ENCODE measurements around the gene PRRG4. TPM values are rescaled to one million over a fixed set of nuclear protein-coding genes. Genes with fewer than 3 reads are reported as not detected.
"Not testable (repeated sequence)": the region's sequence is repeated elsewhere in the genome, so short reads cannot be mapped to it uniquely, and the experiment has no call there.

The PRRG4 gene
- total RNA-seq, 1 donor from 2014 or later = not detected

DNA sequence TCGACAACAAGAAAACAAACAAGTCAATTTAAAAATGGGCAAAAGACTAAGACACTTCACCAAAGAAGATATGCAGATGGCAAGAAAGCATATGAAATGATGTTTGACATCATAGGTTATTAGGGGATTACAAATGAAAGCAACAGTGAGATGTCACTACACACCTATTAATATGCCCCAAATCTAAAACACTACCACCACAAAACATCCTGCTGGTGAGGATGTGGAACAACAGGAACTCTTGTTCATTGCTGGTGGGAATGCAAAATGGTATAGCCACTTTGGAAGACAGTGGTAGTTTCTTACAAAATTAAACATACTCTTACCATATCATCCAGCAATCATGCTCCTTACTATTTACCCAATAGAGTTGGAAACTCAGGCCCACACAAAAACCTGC, 29.0 kb downstream of the PRRG4 start:
- Mint-ChIP-seq H3K9me3 (ENCODE audit: unreplicated experiment) (no peaks in the 10 kb centered on the region), H3K27ac (ENCODE audit: unreplicated experiment) (no peak overlapping the region), H3K27me3 (ENCODE audit: unreplicated experiment) (no peaks in the 10 kb centered on the region), H3K4me1 (ENCODE audit: unreplicated experiment) (no peaks in the 10 kb centered on the region), H3K36me3 (ENCODE audit: low read depth, unreplicated experiment) (no peaks in the 10 kb centered on the region), H3K4me3 (ENCODE audit: unreplicated experiment) (no peak overlapping the region)
- TF ChIP-seq, protein P1, sequence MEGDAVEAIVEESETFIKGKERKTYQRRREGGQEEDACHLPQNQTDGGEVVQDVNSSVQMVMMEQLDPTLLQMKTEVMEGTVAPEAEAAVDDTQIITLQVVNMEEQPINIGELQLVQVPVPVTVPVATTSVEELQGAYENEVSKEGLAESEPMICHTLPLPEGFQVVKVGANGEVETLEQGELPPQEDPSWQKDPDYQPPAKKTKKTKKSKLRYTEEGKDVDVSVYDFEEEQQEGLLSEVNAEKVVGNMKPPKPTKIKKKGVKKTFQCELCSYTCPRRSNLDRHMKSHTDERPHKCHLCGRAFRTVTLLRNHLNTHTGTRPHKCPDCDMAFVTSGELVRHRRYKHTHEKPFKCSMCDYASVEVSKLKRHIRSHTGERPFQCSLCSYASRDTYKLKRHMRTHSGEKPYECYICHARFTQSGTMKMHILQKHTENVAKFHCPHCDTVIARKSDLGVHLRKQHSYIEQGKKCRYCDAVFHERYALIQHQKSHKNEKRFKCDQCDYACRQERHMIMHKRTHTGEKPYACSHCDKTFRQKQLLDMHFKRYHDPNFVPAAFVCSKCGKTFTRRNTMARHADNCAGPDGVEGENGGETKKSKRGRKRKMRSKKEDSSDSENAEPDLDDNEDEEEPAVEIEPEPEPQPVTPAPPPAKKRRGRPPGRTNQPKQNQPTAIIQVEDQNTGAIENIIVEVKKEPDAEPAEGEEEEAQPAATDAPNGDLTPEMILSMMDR (IDR thresholded peaks at IDR 0.05; ENCODE audit: unreplicated experiment) = peak; percentile 54
- no peak for DNase-seq (ENCODE audit: low spot score)

DNA sequence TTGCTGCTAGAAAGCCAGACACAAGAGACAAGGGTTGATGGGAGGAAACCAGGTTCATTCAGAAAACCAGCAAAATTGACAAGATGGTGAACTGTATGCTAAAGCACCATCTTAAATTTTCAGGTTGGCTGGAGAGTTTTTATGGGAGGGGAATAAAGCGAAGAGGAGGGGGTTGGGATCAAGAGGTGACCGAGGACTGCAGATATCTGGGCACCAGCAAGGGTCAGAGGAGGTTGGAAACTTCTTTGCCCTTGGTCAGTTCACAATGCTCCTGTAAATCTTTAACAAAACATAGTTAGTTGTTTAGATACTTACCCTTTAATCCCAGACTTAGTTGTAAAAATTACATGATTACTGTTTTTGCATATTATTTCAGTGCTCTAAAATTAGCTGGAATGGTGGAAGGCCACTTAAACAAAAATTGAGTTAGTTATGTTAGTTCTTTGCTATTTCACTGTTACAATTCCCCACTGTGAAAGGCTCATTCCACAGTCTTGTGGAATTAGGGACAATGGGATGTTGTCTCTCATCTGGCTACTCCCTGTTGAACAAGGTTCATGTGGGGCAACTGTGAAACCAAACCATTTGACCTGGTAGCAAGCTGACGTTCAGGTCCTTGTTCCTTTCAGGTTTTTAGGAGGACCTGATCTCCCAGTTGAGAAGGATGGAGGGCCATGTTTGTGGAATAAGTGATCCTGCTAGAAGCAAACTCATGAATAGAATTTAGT, 32.3 kb downstream of the PRRG4 start:
- Mint-ChIP-seq H3K27ac (ENCODE audit: unreplicated experiment) (no peak overlapping the region), H3K4me3 (ENCODE audit: unreplicated experiment) (no peak overlapping the region), H3K9me3 (ENCODE audit: unreplicated experiment) (no peaks in the 10 kb centered on the region), H3K27me3 (ENCODE audit: unreplicated experiment) (no peaks in the 10 kb centered on the region), H3K4me1 (ENCODE audit: unreplicated experiment) (no peaks in the 10 kb centered on the region), H3K36me3 (ENCODE audit: low read depth, unreplicated experiment) (no peaks in the 10 kb centered on the region)
- DNase-seq (ENCODE audit: low spot score) = no peak
- TF ChIP-seq, protein P1 (IDR thresholded peaks at IDR 0.05; ENCODE audit: unreplicated experiment) = no peak

DNA sequence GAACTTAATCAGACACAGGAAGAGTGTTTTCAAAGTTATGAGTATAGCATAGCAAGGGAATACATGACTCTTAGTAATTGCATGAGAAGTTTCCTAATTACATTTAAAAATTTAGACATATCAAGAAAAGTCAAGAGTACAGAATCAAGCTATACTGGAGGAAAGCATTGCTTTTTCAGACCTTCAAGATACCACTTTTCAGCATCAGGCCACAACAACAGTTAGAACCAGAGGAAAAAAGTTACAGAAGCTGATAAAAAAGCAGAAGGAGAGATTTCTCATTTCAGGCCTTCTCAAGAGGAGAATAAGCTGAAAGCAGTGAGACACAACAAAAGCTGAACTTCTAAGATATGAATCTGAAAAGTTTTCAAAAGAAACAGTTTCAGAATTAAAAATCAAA, 34.8 kb downstream of the PRRG4 start:
- Mint-ChIP-seq H3K27me3 (ENCODE audit: unreplicated experiment) (no peaks in the 10 kb centered on the region), H3K27ac (ENCODE audit: unreplicated experiment) (no peak overlapping the region), H3K9me3 (ENCODE audit: unreplicated experiment) (no peaks in the 10 kb centered on the region), H3K36me3 (ENCODE audit: low read depth, unreplicated experiment) (no peaks in the 10 kb centered on the region), H3K4me3 (ENCODE audit: unreplicated experiment) (no peak overlapping the region), H3K4me1 (ENCODE audit: unreplicated experiment) (no peaks in the 10 kb centered on the region)
- no peak for DNase-seq (ENCODE audit: low spot score)
- TF ChIP-seq, protein P1 (IDR thresholded peaks at IDR 0.05; ENCODE audit: unreplicated experiment) = no peak

DNA sequence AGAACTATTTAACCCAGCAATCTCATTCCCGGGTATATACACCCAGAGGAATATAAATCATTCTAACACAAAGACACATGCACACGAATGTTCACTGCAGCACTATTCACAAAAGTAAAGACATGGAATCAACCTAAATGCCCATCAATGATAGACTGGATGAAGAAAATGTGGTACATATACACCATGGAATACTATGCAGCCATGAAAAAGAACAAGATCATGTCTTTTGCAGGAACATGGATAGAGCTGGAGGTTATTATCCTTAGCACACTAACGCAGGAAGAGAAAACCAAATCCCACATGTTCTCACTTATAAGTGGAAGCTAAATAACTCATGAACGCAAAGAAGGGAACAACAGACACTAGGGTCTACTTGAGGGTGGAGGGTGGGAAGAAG, 39.0 kb downstream of the PRRG4 start:
- H3K4me3 Mint-ChIP-seq (ENCODE audit: unreplicated experiment); H3K27me3 Mint-ChIP-seq (ENCODE audit: unreplicated experiment); H3K4me1 Mint-ChIP-seq (ENCODE audit: unreplicated experiment); DNase-seq (ENCODE audit: low spot score); H3K27ac Mint-ChIP-seq (ENCODE audit: unreplicated experiment); H3K36me3 Mint-ChIP-seq (ENCODE audit: low read depth, unreplicated experiment); H3K9me3 Mint-ChIP-seq (ENCODE audit: unreplicated experiment): not testable (repeated sequence)

DNA sequence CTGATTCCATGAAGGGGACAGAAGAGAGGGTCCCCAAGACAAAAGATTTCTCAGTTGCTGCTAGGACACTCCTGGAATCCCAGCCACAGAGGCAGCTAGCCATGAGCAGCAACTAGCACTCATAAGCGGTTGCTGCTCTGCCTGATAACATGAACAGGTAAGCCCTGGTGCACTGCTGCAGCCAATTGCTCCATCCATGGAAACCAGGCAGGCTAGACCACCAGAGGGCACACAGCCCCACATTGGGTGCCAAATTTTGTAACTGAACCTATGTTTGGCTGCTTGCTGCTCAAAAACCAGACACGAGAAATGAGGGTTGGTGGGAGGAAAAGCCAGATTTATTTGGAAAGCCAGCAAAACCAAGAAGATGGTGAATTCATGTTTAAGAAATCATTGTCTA, 40.9 kb downstream of the PRRG4 start:
- Mint-ChIP-seq H3K9me3 (ENCODE audit: unreplicated experiment) (no peaks in the 10 kb centered on the region), H3K36me3 (ENCODE audit: low read depth, unreplicated experiment) (no peaks in the 10 kb centered on the region), H3K27ac (ENCODE audit: unreplicated experiment) (no peak overlapping the region)

More for the DNA sequence above, 40.9 kb downstream of the PRRG4 start:
- Mint-ChIP-seq H3K4me3 (ENCODE audit: unreplicated experiment) (no peak overlapping the region), H3K27me3 (ENCODE audit: unreplicated experiment) (no peaks in the 10 kb centered on the region), H3K4me1 (ENCODE audit: unreplicated experiment) (no peaks in the 10 kb centered on the region)
- TF ChIP-seq, protein P1 (IDR thresholded peaks at IDR 0.05; ENCODE audit: unreplicated experiment) = peak; percentile 37
- peak; percentile 41 for DNase-seq (ENCODE audit: low spot score)
